HL-60 (cell line): Measurements from ENCODE around the gene TCP11L1.

Experiments used
- GABPA ChIP-seq: IDR thresholded peaks from 2 replicates; pipeline ENCODE4 v1.6.1; 2012; ENCODE audit warnings: low read depth
- POLR2AphosphoS5 ChIP-seq: IDR thresholded peaks from 2 replicates; pipeline ENCODE4 v1.6.1; 2012; ENCODE audit warnings: low read depth
- SPI1 ChIP-seq: IDR thresholded peaks from 2 replicates; pipeline ENCODE4 v1.6.1; 2012; ENCODE audit warnings: low read depth, mild to moderate bottlenecking, borderline replicate concordance
- TF ChIP-seq, protein P1 (sequence below): IDR thresholded peaks from one replicate; pipeline ENCODE4 v1.5.1; 2011; ENCODE audit warnings: low read length, control low read depth, inconsistent platforms; ENCODE audit not compliant: insufficient read depth
- TF ChIP-seq, protein P2 (sequence below): IDR thresholded peaks from 2 replicates; pipeline ENCODE4 v1.6.1; 2012; ENCODE audit warnings: low read depth; ENCODE audit not compliant: insufficient replicate concordance

DNA sequence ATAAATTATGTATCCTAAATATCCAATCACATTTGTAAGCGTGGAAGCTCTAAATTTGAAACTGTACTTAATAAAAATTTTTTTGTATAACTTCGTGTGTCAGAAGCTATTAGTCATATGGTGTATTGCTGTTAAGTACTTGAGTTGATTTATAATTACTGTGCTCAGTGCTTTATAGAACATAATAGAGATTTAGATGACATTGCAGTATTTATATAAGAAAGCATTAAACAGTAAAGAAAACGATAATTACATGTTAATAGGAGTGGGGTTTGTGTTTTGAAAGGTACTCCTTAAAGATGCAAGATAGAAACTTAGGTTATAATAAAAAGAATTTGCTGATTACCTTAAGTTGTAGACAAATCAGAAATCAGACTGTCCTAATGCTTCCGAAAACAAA, 5.9 kb upstream of the TCP11L1 start:
- TF ChIP-seq, protein P1, sequence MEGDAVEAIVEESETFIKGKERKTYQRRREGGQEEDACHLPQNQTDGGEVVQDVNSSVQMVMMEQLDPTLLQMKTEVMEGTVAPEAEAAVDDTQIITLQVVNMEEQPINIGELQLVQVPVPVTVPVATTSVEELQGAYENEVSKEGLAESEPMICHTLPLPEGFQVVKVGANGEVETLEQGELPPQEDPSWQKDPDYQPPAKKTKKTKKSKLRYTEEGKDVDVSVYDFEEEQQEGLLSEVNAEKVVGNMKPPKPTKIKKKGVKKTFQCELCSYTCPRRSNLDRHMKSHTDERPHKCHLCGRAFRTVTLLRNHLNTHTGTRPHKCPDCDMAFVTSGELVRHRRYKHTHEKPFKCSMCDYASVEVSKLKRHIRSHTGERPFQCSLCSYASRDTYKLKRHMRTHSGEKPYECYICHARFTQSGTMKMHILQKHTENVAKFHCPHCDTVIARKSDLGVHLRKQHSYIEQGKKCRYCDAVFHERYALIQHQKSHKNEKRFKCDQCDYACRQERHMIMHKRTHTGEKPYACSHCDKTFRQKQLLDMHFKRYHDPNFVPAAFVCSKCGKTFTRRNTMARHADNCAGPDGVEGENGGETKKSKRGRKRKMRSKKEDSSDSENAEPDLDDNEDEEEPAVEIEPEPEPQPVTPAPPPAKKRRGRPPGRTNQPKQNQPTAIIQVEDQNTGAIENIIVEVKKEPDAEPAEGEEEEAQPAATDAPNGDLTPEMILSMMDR, result no peak
- TF ChIP-seq SPI1 (no peak), GABPA (no peak), POLR2AphosphoS5 (no peak)
- TF ChIP-seq, protein P2, sequence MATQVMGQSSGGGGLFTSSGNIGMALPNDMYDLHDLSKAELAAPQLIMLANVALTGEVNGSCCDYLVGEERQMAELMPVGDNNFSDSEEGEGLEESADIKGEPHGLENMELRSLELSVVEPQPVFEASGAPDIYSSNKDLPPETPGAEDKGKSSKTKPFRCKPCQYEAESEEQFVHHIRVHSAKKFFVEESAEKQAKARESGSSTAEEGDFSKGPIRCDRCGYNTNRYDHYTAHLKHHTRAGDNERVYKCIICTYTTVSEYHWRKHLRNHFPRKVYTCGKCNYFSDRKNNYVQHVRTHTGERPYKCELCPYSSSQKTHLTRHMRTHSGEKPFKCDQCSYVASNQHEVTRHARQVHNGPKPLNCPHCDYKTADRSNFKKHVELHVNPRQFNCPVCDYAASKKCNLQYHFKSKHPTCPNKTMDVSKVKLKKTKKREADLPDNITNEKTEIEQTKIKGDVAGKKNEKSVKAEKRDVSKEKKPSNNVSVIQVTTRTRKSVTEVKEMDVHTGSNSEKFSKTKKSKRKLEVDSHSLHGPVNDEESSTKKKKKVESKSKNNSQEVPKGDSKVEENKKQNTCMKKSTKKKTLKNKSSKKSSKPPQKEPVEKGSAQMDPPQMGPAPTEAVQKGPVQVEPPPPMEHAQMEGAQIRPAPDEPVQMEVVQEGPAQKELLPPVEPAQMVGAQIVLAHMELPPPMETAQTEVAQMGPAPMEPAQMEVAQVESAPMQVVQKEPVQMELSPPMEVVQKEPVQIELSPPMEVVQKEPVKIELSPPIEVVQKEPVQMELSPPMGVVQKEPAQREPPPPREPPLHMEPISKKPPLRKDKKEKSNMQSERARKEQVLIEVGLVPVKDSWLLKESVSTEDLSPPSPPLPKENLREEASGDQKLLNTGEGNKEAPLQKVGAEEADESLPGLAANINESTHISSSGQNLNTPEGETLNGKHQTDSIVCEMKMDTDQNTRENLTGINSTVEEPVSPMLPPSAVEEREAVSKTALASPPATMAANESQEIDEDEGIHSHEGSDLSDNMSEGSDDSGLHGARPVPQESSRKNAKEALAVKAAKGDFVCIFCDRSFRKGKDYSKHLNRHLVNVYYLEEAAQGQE, result no peak
